HG02678 (cell line): ENCODE data around the gene UNC79.
"Not testable (repeated sequence)": the region's sequence is repeated elsewhere in the genome, so short reads cannot be mapped to it uniquely, and the experiment has no call there.

ENCODE experiments used
- ATAC-seq: cut with Tn5 transposase; IDR thresholded peaks from one replicate; pipeline ENCODE4 v1.9.1; 2021; ENCODE audit warnings: mild to moderate bottlenecking, moderate library complexity; ENCODE audit not compliant: unreplicated experiment

UNC79 gene

GRCh38 chr14:93430315-93431035 lies at the start of gene UNC79:
TSS of gene UNC79 (plus strand) at chr14:93430939. CDS start at chr14:93431030, 91 bp downstream.
- ATAC-seq: no peak

GRCh38 chr14:93381644-93382043 lies 49.1 kb upstream of the UNC79 start:
- ATAC-seq: peak; percentile 52

GRCh38 chr14:93384256-93384655 lies 46.5 kb upstream of the UNC79 start:
- ATAC-seq: not testable (repeated sequence)

DNA sequence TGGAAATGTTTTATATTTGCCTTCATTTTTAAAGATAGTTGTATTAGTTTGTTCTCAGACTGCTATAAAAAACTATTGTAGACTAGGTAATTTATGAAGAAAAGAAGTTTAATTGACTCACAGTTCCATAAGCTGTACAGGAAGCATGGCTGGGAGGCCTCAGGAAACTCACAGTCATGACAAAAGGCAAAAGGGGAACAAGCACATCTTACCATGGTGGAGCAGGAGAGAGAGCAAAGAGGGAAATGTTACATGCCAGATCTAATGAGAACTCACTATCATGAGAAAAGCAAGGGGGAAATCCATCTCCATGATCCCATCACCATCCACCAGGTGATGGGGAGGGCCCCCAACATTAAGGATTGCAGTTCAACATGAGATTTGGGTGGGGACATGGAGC lies 35.5 kb upstream of the UNC79 start:
- no peak for ATAC-seq

DNA sequence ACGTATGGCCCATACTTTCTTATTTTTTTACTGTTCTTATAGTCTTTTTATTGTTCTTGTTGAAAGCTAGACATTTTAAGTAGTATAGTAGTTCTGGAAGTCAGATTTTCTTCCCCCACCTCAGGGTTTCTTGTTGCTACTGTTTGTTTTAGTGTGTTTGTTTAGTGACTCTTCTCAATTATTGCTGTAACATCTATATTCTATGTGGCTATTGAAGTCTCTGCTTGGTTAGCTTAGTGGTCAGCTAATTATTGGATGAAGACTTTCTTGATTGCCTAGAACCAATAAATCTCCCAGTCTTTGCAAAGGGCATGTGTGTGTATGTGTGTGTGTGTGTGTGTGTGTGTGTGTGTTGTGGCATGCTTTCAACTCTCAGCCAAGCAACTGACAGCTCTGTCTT lies 34.3 kb upstream of the UNC79 start:
- no peak for ATAC-seq

- no peak for ATAC-seq
Measured at GRCh38 chr14:93398491-93398890, 32.2 kb upstream of the UNC79 start.

- ATAC-seq: no peak
Measured at GRCh38 chr14:93402951-93403350, 27.8 kb upstream of the UNC79 start.

- no peak for ATAC-seq
Measured at GRCh38 chr14:93410021-93410420, 20.7 kb upstream of the UNC79 start.

DNA sequence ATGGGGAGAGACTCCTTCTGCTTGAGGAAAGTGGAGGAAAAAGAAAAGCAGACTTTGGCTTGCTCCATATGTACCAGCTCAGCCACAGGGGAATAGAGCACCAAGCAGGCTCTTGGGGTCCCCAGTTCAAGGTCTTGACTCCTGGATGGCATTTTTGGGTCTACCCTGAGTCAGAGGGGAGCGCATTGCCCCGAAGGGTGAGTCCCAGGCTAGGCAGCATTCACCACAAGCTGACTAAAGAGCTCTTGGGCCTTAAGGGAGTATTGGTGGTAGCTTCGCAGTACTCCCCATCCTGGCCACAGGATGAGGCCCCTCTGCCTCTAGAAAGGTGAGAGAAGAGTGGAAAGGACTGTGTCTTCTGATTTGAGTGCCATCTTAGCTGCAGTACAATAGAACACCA lies 19.8 kb upstream of the UNC79 start:
- ATAC-seq: no peak

DNA sequence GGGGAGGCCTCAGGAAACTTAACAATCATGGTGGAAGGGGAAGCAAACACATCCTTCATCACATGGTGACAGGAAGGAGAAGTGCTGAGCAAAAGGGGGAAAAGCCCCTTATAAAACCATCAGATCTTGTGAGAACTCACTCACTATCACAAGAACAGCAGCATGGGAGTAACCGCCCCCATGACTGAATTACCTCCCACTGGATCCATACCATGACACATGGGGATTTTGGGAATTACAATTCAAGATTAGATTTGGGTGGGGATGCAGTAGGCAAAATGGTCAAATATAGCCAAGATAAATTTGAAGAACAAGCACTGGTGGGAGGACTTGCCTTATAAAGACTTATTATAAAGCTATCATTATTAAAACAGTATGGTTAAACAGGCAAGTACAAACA lies 5.6 kb upstream of the UNC79 start:
- not testable (repeated sequence) for ATAC-seq

GRCh38 chr14:93426750-93427149 lies 4.0 kb upstream of the UNC79 start:
- no peak for ATAC-seq

DNA sequence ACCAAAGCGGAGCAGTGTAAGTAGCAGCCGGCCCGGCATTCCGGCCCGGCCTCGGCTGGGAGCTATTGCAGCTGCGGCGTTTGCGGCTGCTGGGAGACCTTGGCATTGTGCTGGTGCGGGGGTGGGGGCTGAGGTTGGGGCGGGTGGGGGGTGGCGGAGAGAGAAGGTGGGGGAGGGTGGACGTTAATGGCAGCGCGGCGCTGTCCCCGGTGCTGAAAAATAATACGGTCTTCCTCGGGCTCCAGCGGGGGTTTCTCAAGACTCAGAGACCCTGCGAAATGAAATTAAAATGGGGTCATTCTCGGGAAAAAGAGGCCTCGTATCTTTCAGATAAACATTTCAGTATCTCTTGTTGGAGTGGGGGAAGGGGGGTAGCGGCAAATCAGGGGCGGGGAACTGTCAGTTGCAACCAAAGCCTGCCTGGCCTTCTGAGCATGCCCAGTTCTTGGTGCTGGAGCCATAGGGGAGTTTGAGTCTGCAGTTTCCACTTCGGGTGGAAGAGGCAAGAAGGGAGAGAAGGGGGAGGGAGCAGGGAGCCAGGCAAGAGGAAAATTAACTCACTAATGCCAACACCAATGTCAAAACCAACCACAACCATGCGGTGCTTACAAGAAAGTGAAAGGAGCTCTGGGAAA lies 414 bp downstream of the UNC79 start:
- no peak for ATAC-seq

- no peak for ATAC-seq
Measured at GRCh38 chr14:93454224-93454623, 23.5 kb downstream of the UNC79 start.

GRCh38 chr14:93456356-93456755 lies 25.6 kb downstream of the UNC79 start:
- ATAC-seq: no peak

GRCh38 chr14:93458234-93458633 lies 27.5 kb downstream of the UNC79 start:
- ATAC-seq: no peak

DNA sequence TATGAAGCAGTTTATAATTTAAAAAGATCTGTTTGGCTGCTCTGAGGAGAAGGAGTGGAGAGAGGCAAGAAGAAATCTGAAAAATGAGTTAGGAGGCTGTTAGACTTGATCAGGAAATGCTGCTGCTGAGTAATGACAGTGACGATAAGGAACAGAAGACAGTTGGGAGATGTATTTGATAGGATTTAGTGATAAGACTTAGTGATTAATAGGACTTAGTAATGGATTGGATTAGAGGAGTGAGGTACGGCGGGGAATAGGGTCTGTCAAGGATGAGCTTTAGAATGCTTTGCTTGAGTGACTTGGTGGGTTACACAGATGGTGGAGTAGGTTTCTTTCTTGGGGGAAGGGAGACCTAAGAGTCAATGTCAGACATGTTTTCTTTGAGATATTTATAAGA lies 31.7 kb downstream of the UNC79 start:
- no peak for ATAC-seq

- ATAC-seq: no peak
Measured at GRCh38 chr14:93464271-93464670, 33.5 kb downstream of the UNC79 start.

GRCh38 chr14:93475471-93475870 lies 44.7 kb downstream of the UNC79 start:
- no peak for ATAC-seq

DNA sequence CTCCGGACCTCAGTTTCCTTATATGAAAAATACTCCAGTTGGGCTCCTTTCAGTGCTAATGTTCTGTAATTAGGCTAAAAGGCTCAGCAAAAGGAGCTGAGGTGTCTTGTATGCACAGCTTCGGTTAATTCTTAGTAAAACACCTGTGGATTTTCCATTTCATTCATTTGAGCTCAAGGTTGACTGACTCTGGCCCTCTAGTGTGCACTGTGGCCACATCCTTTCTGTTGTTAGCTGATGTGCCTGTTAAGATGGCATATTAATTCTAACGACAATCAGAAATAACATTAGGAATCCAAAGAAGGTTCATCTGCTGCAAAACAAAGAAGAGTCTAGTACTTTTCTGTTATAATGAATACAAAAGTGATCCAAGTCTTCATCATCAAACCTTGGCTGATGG lies 45.6 kb downstream of the UNC79 start:
- no peak for ATAC-seq

GRCh38 chr14:93479074-93479473 lies 48.3 kb downstream of the UNC79 start:
- ATAC-seq: not testable (repeated sequence)

DNA sequence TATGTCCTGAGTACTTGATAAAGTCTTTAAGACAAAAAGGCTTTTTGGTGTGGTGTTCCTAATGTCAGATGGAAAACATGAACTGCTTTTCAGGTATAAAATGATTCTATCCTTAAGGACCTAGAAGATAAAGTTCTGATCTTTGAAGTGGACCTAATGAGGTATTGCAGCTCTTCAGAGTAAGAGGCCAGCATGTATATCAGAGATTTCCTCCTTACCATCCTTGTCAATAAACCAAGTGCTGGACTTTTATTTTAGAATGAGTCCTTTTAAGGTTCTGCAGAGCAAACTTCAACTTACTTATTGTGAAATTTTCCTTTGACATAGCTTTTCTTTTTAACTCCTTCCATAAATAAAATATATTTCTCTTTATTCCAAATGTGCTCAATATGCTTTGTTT lies 50.1 kb downstream of the UNC79 start:
- ATAC-seq: no peak

GRCh38 chr14:93481758-93482157 lies 51.0 kb downstream of the UNC79 start:
- no peak for ATAC-seq

GRCh38 chr14:93490001-93490400 lies 59.3 kb downstream of the UNC79 start:
- ATAC-seq: no peak
